Measurements from ENCODE around the gene ACACA.

ACACA gene

GRCh38 chr17:37137906-37138514 is 268.6 kb downstream of the ACACA start:
- no peak for DNase-seq (ENCODE audit: low read depth in 1 of 2, low spot score in 1 of 2)

DNA sequence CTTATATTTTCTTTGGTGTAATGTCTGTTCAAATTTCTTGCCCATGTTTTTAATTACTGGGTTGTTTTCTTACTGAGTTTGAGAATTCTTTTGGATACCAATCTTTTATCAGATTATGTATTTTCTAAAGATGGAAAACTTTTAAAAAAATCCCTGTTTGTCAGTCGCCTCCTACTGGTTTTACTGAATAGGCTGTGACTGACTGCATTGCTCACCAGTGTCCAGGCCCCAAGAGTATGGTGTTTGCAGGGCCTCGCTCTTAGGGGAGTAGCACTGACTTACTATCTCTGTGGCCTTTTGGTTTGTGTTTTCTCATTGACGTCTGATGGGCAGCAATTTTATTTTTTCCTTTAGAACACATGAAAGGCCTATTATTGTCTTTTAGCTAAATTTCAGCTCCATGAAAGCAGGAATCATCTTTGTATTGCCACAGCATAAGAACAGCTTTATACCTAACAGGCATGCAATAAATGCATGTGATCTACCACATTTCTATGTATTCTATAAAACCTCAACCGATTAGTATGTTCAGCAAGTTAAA is 269.5 kb downstream of the ACACA start:
- no peak for DNase-seq (ENCODE audit: low read depth in 1 of 2, low spot score in 1 of 2)

DNA sequence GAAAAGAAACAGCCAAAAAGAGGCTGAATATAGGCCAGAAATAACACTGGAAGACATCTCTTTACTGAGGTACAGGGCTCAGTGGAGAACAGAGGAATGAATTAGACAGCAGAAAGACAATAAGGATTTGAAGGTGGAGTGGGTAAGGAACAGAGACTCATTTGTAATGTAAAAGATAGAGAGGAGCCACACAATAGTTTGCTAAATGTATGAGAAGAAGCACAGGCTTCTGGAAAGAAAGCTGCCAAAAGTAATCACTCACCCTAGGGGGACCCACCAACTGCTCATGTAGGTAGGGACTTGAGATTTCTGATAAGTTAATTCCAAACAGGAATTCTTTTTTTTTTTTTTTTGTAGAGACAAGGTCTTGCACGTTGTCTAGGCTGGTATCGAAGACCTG is 271.1 kb downstream of the ACACA start:
- DNase-seq (ENCODE audit: low read depth in 1 of 2, low spot score in 1 of 2) = no peak

DNA sequence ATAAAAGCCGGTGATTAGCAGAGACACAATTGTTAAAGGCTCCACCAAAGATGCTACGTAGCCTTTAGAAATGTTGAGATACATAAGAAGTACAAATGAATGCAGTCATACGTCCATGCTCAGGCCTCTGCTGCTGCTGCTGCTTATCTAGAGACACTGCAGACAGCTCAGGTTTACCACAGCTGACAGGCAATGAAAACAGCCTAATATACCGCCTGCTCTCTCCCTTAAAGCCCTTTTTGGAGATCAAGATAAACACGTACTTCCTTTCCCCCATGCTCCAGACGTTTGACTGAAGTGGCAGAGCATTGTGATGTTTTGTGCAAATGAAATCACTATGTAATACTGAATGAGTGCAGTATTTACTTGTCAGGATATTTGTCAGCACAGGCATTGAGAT is 272.6 kb downstream of the ACACA start:
- DNase-seq (ENCODE audit: low read depth in 1 of 2, low spot score in 1 of 2) = no peak

DNA sequence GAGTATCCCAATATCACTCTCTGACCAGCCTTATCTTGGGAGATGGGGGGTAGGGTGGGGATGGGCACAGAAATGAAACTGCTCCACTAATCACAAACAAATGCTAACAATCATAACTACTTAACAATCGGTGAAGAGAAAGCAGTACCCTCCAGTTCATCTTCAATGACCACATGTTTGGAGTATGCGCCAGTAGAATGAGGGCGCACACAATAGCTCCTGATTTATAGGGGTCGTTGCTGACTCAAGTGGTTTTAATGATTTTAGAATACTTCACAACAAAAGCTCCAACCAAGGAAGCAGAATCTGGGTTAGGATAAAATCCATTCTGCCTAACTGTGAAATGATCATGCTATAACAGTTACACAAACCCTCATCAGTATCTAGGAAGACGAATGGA is 273.5 kb downstream of the ACACA start:
- no peak for DNase-seq (ENCODE audit: low read depth in 1 of 2, low spot score in 1 of 2)

DNA sequence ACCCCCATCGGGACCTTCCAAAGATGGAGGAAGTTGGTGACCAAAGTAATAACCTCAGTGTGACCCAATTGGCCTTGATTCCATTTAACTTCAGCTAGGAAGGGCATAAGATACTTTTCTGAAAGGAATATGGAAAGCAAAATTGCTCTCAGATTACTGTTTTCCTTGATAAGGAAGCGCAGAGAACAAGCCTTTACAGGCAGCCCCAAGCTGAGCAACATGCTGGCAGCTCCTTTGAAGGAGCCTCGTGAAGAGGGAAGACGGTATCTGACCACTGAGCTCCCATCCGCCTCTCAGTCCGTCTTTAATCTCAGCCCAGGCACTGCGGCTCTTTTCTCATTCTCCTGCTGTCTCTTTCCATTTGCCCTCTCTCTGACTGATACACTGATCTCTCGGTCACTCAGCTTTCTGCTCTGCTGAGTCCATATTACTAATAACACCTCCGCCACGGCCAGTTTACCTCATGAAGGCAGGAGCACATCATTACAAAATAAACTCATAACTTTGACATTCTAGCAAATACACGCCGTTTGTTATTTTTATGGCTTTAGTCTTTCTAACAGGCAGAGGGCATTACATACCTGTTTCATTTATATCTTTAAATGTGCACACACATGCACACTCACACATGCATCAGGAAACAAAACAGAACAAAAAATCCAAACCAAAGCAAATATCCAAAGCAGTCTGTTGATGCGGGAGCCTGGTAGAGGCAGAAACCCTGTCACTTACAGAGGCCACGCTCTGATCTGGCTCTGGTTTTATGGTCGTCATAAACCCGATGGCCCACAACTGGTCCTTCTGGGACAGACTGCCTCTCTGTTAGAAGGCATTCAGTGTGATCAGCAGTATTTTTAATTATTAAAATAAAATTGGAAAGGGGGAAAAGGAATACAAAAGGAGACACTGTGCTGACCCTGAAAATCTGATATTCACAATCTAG is 274.7 kb downstream of the ACACA start:
- no peak for DNase-seq (ENCODE audit: low read depth in 1 of 2, low spot score in 1 of 2)

- DNase-seq (ENCODE audit: low read depth in 1 of 2, low spot score in 1 of 2) = no peak
Measured at GRCh38 chr17:37130984-37131446, 275.6 kb downstream of the ACACA start.

GRCh38 chr17:37124821-37125173 is 281.8 kb downstream of the ACACA start:
- no peak for DNase-seq (ENCODE audit: low read depth in 1 of 2, low spot score in 1 of 2)

GRCh38 chr17:37123941-37124820 is 282.5 kb downstream of the ACACA start:
- no peak for DNase-seq (ENCODE audit: low read depth in 1 of 2, low spot score in 1 of 2)

GRCh38 chr17:37123386-37123785 is 283.2 kb downstream of the ACACA start:
- DNase-seq (ENCODE audit: low read depth in 1 of 2, low spot score in 1 of 2) = no peak

- DNase-seq (ENCODE audit: low read depth in 1 of 2, low spot score in 1 of 2) = no peak
Measured at GRCh38 chr17:37121616-37122015, 285.0 kb downstream of the ACACA start.

- no peak for DNase-seq (ENCODE audit: low read depth in 1 of 2, low spot score in 1 of 2)
Measured at GRCh38 chr17:37118366-37119137, 288.1 kb downstream of the ACACA start.

DNA sequence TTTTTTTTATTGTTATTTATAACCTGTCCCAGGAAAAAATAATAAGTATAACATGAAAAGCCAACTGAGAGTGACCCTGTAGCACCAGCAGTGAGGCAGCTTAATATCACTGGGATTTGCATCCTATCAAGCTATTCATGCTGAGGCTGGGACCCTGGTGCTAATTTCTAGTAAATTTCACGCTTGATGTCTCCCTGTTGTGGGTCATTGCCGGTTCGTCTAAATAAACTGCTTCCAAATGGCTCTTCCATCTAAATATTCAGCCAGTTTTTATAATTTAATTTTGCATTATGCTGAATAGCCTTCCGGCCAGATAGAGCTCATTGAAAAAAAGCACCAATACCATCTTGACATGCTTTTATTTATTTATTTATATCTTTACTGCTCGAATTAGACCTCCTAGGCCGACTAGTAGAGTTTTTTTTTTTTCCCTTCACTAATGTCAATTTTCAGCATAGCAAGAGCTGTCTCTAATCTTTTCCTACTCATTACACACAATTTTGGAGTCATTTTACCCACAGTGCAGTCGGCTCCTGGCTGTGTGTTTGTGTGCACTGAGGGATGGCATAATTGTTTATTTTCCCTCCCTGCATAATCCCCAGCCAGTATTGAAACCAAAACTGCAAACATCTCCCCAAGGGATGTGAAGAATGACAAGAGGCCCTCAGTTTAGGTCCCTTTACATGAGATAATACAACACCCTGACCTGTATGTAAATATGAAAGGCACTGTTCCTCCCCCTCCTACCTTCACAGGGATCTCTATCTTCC is 289.1 kb downstream of the ACACA start:
- no peak for DNase-seq (ENCODE audit: low read depth in 1 of 2, low spot score in 1 of 2)

GRCh38 chr17:37116671-37117185 is 289.9 kb downstream of the ACACA start:
- no peak for DNase-seq (ENCODE audit: low read depth in 1 of 2, low spot score in 1 of 2)

DNA sequence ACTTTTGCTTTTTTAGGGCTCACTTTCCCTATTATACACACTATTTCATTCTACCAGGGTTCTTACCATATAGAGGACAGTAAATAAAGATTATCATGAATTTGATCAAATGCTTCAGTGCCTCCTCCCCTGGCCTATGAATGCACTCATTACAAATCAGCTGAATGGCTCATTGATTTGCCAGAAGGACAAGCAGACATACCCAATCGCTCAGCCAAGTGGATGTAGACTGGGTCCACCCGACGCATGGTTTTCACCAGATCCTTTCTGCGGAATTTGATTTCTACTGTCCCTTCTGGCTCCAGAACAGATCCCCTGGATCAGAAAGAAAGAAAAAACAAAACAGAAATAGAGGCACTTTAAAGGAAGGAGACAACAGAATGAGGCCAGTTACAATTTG is 295.3 kb downstream of the ACACA start:
- DNase-seq (ENCODE audit: low read depth in 1 of 2, low spot score in 1 of 2) = no peak

- DNase-seq (ENCODE audit: low read depth in 1 of 2, low spot score in 1 of 2) = no peak
Measured at GRCh38 chr17:37110746-37111145, 295.9 kb downstream of the ACACA start.

DNA sequence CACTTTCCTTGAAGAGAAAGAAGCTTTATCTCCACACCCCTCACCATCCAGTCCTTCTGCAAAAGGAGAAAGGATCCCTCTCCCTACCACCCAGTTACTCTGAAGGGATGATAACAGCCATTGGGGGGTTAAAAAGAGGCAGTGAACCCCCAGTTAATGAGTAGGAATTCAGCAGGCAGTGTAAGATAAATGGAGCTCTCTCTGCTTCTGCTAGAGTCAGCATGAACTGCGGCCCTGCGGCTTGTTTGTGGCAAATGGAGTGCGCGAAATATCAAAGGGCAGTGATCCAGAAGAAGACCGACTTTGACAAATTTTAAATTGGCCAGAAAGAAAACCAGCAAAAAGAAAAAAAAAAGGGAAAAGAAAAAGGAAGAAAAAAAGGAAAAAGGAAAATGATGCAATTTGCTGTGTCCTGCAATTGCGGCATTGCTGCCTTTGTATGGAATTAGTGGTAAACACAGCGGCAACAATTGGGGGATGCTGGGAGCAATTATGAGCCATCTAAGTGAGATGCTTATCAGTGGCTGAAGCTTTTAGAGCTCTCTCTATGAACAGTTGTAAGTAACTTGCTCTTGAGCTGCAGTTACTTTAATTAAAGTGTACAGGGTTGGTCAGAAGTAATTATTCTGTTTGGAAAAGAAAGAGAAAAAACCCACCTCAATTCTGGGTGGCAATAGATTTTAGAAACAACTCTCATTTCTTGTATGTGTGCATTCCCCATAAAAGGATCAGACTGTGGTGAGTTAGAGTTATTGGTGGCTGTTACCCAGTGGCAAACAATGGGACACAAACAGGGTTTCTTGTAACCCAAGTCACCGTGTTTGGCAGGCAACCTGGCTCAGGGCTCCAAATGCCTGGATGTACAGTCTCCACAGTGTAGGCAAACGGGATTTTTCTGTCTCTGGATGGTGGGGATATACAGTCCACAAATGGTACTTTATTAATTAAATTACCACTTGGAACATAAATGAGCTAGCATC is 296.6 kb downstream of the ACACA start:
- no peak for DNase-seq (ENCODE audit: low read depth in 1 of 2, low spot score in 1 of 2)

DNA sequence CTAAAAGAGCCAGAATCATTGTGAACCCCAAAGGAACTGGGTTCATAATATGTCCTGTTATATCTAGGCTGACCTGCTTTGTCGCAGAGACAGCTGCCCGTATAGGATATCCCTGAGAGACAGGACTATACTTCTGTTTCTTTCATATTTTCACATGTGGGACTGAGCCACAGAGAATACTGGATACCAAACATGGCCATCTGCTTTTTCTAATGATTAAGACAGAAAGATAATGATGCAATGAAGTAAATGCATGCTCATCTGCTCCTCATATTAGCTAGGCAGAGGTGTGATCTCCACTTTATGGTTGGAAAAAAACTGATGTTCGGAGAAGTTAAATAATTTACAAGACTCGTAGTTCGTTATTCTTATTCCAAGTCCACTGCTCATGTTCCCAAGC is 297.5 kb downstream of the ACACA start:
- DNase-seq (ENCODE audit: low read depth in 1 of 2, low spot score in 1 of 2) = no peak

All from stimulated activated CD4-positive, alpha-beta T cell treated with anti-CD3 and anti-CD28 coated beads, Interleukin-15, amount 100 ng/mL, for 1 hour (primary cell).